H1 (cell line): ENCODE data around the gene GDI2. TPM values are rescaled to one million over a fixed set of nuclear protein-coding genes. Genes with fewer than 3 reads are reported as not detected.

Experiments
- CTCF ChIA-PET: fragments of 300-600 bp; sonication (Branson Sonifier 250); formaldehyde crosslinking; loops from one replicate; lab custom pipeline; 2021; ENCODE audit not compliant: partially characterized antibody; lab: Charles Lee
- POLR2A ChIA-PET: fragments of 300-600 bp; sonication (Branson Sonifier 250); formaldehyde crosslinking; loops from one replicate; lab custom pipeline; 2021; ENCODE audit warnings: inconsistent platforms; ENCODE audit not compliant: partially characterized antibody; lab: Charles Lee
- DNase-seq, 2 experiments: peaks; one replicate each; pipeline versions ENCODE4 v3.0.0 to v3.0.0-alpha.2; 2010 to 2022; ENCODE audit warnings: low spot score in 2 of 2, low read depth in 1 of 2, mixed read lengths in 1 of 2
- FAIRE-seq: peaks from 2 replicates; lab custom pipeline; 2011; peaks lifted over from hg19 to GRCh38; lab: Jason Lieb, UNC
- H2AFZ ChIP-seq: 2 replicates; pipeline ENCODE4 v1.8.1; 2012; ENCODE audit warnings: low read length, inconsistent platforms
- H2AK5ac ChIP-seq: 2 replicates; pipeline ENCODE4 v1.6.1; 2013; ENCODE audit warnings: low read depth, low read length
- H2BK120ac ChIP-seq: replicated peaks from 2 replicates; pipeline ENCODE3; 2013; ENCODE audit warnings: low read depth, low read length, inconsistent platforms
- H2BK12ac ChIP-seq: 2 replicates; pipeline ENCODE4 v1.6.1; 2013; ENCODE audit warnings: low read depth, low read length
- H2BK15ac ChIP-seq: 2 replicates; pipeline ENCODE4 v1.6.1; 2013; ENCODE audit warnings: low read length
- H2BK20ac ChIP-seq: 2 replicates; pipeline ENCODE4 v1.6.1; 2013; ENCODE audit warnings: low read length
- H2BK5ac ChIP-seq: 2 replicates; pipeline ENCODE4 v1.6.1; 2013; ENCODE audit warnings: low read depth, low read length
- H3K14ac ChIP-seq: 2 replicates; pipeline ENCODE4 v1.6.1; 2013; ENCODE audit warnings: inconsistent platforms; ENCODE audit not compliant: insufficient read length
- H3K18ac ChIP-seq: 2 replicates; pipeline ENCODE4 v1.6.1; 2013; ENCODE audit warnings: low read length; ENCODE audit errors: extremely low read depth
- H3K23ac ChIP-seq: 2 replicates; pipeline ENCODE4 v1.6.1; 2013; ENCODE audit warnings: inconsistent platforms; ENCODE audit not compliant: insufficient read length
- H3K23me2 ChIP-seq: 2 replicates; pipeline ENCODE4 v1.6.1; 2013; ENCODE audit warnings: low read depth, low read length
- H3K27ac ChIP-seq: 2 replicates; pipeline ENCODE4 v1.6.1; 2011; ENCODE audit warnings: low read depth, low read length, inconsistent platforms
- H3K27me3 ChIP-seq, 4 experiments: replicated peaks in 1 of 4; 1 replicate in 1 of 4; 2 replicates in 3 of 4; pipeline versions ENCODE4 v1.6.1 to v1.8.1; 2011 to 2013; ENCODE audit warnings: low read length in 3 of 4, mild to moderate bottlenecking in 3 of 4, inconsistent platforms in 2 of 4, mixed read lengths in 2 of 4, moderate library complexity in 1 of 4; ENCODE audit not compliant: control insufficient read depth in 3 of 4, insufficient read depth in 3 of 4; ENCODE audit errors: extremely low read depth in 1 of 4
- H3K36me3 ChIP-seq, 4 experiments: 2 replicates each; pipeline versions ENCODE4 v1.6.1 to v1.8.1; 2011 to 2013; ENCODE audit warnings: mild to moderate bottlenecking in 4 of 4, low read length in 3 of 4, moderate library complexity in 2 of 4, control low read depth in 1 of 4, inconsistent platforms in 1 of 4; ENCODE audit not compliant: insufficient read depth in 4 of 4, control insufficient read depth in 2 of 4
- H3K4ac ChIP-seq: replicated peaks from 2 replicates; pipeline ENCODE3; 2013; ENCODE audit warnings: low read length, low read depth, mixed read lengths, inconsistent platforms; ENCODE audit not compliant: insufficient read length
- H3K4me1 ChIP-seq, 4 experiments: replicated peaks in 1 of 4; 1 replicate in 1 of 4; 2 replicates in 3 of 4; pipeline versions ENCODE4 v1.6.1 to v1.8.1; 2011 to 2013; ENCODE audit warnings: low read length in 3 of 4, inconsistent platforms in 2 of 4, mixed read lengths in 1 of 4; ENCODE audit not compliant: insufficient read depth in 4 of 4, control insufficient read depth in 3 of 4
- H3K4me2 ChIP-seq, 2 experiments: 2 replicates each; pipeline versions ENCODE4 v1.6.1 to v1.8.1; 2011 to 2013; ENCODE audit warnings: low read depth in 2 of 2, low read length in 2 of 2, control low read depth in 1 of 2, inconsistent platforms in 1 of 2, mild to moderate bottlenecking in 1 of 2; ENCODE audit not compliant: insufficient read depth in 1 of 2
- H3K4me3 ChIP-seq, 4 experiments: fragments of 200-600, 300-600 bp in 1 of 4; sonication (generic), shearing (Covaris generic), sonication (Bioruptor Twin) in 1 of 4; 2 replicates each; pipeline versions ENCODE4 v1.5.1 to v1.8.1; 2011 to 2016; ENCODE audit warnings: low read length in 4 of 4, low read depth in 3 of 4, control low read depth in 2 of 4, inconsistent platforms in 2 of 4, mild to moderate bottlenecking in 2 of 4, mixed read lengths in 1 of 4, moderate library complexity in 1 of 4; ENCODE audit not compliant: insufficient read depth in 2 of 4; ENCODE audit errors: extremely low read depth in 1 of 4
- H3K56ac ChIP-seq: replicated peaks from 2 replicates; pipeline ENCODE3; 2013; ENCODE audit warnings: low read depth, mild to moderate bottlenecking, mixed read lengths, low read length, inconsistent platforms; ENCODE audit not compliant: insufficient read length
- H3K79me1 ChIP-seq: 2 replicates; pipeline ENCODE4 v1.6.1; 2013; ENCODE audit warnings: low read depth, low read length, control low read depth
- H3K79me2 ChIP-seq, 2 experiments: 2 replicates each; pipeline versions ENCODE4 v1.6.1 to v1.8.1; 2012 to 2013; ENCODE audit warnings: low read length in 2 of 2, mild to moderate bottlenecking in 2 of 2, inconsistent platforms in 1 of 2; ENCODE audit not compliant: insufficient read depth in 2 of 2, control insufficient read depth in 1 of 2
- H3K9ac ChIP-seq, 4 experiments: replicated peaks in 1 of 4; 1 replicate in 1 of 4; 2 replicates in 3 of 4; pipeline versions ENCODE4 v1.6.1 to v1.8.1; 2011 to 2013; ENCODE audit warnings: low read depth in 3 of 4, low read length in 3 of 4, control low read depth in 2 of 4, mild to moderate bottlenecking in 2 of 4, moderate library complexity in 2 of 4, inconsistent platforms in 1 of 4; ENCODE audit errors: extremely low read depth in 1 of 4
- H3K9me3 ChIP-seq, 2 experiments: 2 replicates each; pipeline versions ENCODE4 v1.6.1 to v1.8.1; 2012 to 2013; ENCODE audit warnings: mild to moderate bottlenecking in 2 of 2, moderate library complexity in 2 of 2, control low read depth in 1 of 2, inconsistent platforms in 1 of 2, low read depth in 1 of 2, low read length in 1 of 2, mixed read lengths in 1 of 2; ENCODE audit not compliant: insufficient read depth in 2 of 2
- H4K20me1 ChIP-seq, 2 experiments: replicated peaks in 1 of 2; 2 replicates each; pipeline versions ENCODE3 to v1.8.1; 2011 to 2013; ENCODE audit warnings: inconsistent platforms in 2 of 2, low read length in 2 of 2, mild to moderate bottlenecking in 1 of 2; ENCODE audit not compliant: insufficient read depth in 2 of 2, control insufficient read depth in 1 of 2
- H4K5ac ChIP-seq: 2 replicates; pipeline ENCODE4 v1.6.1; 2013; ENCODE audit warnings: low read length, low read depth, mixed read lengths, inconsistent platforms; ENCODE audit not compliant: insufficient read length
- H4K8ac ChIP-seq: 2 replicates; pipeline ENCODE4 v1.8.0; 2013; ENCODE audit warnings: mild to moderate bottlenecking, moderate library complexity, low read length, inconsistent platforms; ENCODE audit not compliant: insufficient read depth; ENCODE audit errors: extremely low read depth
- H4K91ac ChIP-seq: replicated peaks from 2 replicates; pipeline ENCODE3; 2013; ENCODE audit warnings: low read length, mixed read lengths, inconsistent platforms; ENCODE audit not compliant: insufficient read length
- CTBP2 ChIP-seq: IDR thresholded peaks from 2 replicates; pipeline ENCODE4 v1.7.0; 2011; ENCODE audit warnings: borderline replicate concordance, mild to moderate bottlenecking, moderate library complexity, mixed read lengths, low read length; ENCODE audit not compliant: insufficient read depth, insufficient read length
- FOSL1 ChIP-seq: IDR thresholded peaks from 2 replicates; pipeline ENCODE4 v1.6.1; 2011; ENCODE audit warnings: mild to moderate bottlenecking, low read depth, low read length, moderate library complexity; ENCODE audit not compliant: insufficient read depth
- GABPA ChIP-seq: IDR thresholded peaks from 2 replicates; pipeline ENCODE4 v1.6.1; 2011; ENCODE audit warnings: mild to moderate bottlenecking, low read length, moderate library complexity, borderline replicate concordance; ENCODE audit not compliant: insufficient read depth
- HDAC6 ChIP-seq: IDR thresholded peaks from one replicate; pipeline ENCODE4 v1.7.1; 2012; ENCODE audit warnings: low read depth, mild to moderate bottlenecking, inconsistent platforms, low read length, moderate library complexity
- KDM1A ChIP-seq: fragments of 200-600, 300-600 bp; sonication (generic); IDR thresholded peaks from 2 replicates; pipeline ENCODE4 v1.7.1; 2016; ENCODE audit warnings: mild to moderate bottlenecking, low read length, borderline replicate concordance
- MAFK ChIP-seq: IDR thresholded peaks from 2 replicates; pipeline ENCODE4 v1.6.1; 2012; ENCODE audit warnings: low read depth, mild to moderate bottlenecking, improper control_type of control experiment, low read length
- SAP30 ChIP-seq: fragments of 300-600 bp; sonication (generic); IDR thresholded peaks from 2 replicates; pipeline ENCODE4 v1.7.1; 2012; ENCODE audit warnings: low read length, moderate library complexity, mild to moderate bottlenecking, inconsistent platforms; ENCODE audit not compliant: insufficient read depth, insufficient replicate concordance
- SIN3A ChIP-seq, 2 experiments: IDR thresholded peaks in 1 of 2; conservative IDR thresholded peaks in 1 of 2; 2 replicates each; pipeline ENCODE4 v1.6.1; 2011 to 2012; ENCODE audit warnings: low read length in 2 of 2, improper control_type of control experiment in 1 of 2, low read depth in 1 of 2, mild to moderate bottlenecking in 1 of 2
- SIRT6 ChIP-seq: IDR thresholded peaks from one replicate; pipeline ENCODE4 v1.7.1; 2012; ENCODE audit warnings: low read length, inconsistent platforms
- SUZ12 ChIP-seq: fragments of 200-600 bp; sonication (generic); IDR thresholded peaks from 2 replicates; pipeline ENCODE4 v1.6.1; 2012; ENCODE audit warnings: mild to moderate bottlenecking, inconsistent platforms, low read length, moderate library complexity, mixed read lengths
- WGBS, 2 experiments: shearing (Covaris generic) in 1 of 2; methylation state at CpG; one replicate each; pipeline versions ENCODE4 v1.1.6 to v1.1.7; 2013 to 2015; ENCODE audit warnings: low lambda C conversion rate in 2 of 2, mixed read lengths in 2 of 2, inconsistent platforms in 1 of 2, low coverage in 1 of 2, missing lambda C conversion rate in 1 of 2; ENCODE audit not compliant: insufficient replicate concordance in 2 of 2, insufficient coverage in 1 of 2, insufficient read length in 1 of 2; ENCODE audit errors: extremely low coverage in 1 of 2, missing lambda C conversion rate in 1 of 2; 5-methylcytosine and 5-hydroxymethylcytosine counted together
- polyA plus RNA-seq, 7 experiments: library from polyadenylated mRNA; depleted of rRNA in 3 of 7; stranded (reverse) in 5 of 7; unstranded in 2 of 7; fragments of >200 nt in 5 of 7; fragments of 200-250 nt in 2 of 7; gene quantifications; 1 replicate in 5 of 7; 2 replicates in 1 of 7; 4 replicates in 1 of 7; pipeline versions ENCODE4 v1.2.1 to v1.2.3, GENCODE V29; 2011 to 2013; ENCODE audit warnings: missing spikeins in 2 of 7, mixed read lengths in 2 of 7
- total RNA-seq: library from RNA; stranded (reverse); fragmentation: NEBNext Ultra II Directional; extraction: Animal tissue kit (Norgen Biotek cat#: 25700); gene quantifications from 2 replicates; pipeline ENCODE4 v1.2.1, GENCODE V29; 2021

GDI2 gene
- total and polyA plus RNA-seq, 2 of the 8 experiments (the other 6 are each of a cell fraction or from before 2014, with no cell fraction given): 168 to 385 TPM

GRCh38 chr10:5805711-5806110 is 7.5 kb downstream of the GDI2 start:
- Histone ChIP-seq H3K18ac (no peak overlapping the region), H3K9ac (no peak overlapping the region), H2BK5ac (no peak overlapping the region), H4K91ac (no peak overlapping the region), H3K23me2 (no peaks in the 10 kb centered on the region)
- WGBS, 2 experiments: 91% methylated on average over 4 of the region's 4 CpGs; no CpG with 5 or more reads in 1 of the 2 experiments
- DNase-seq: no peak
- TF ChIP-seq CTBP2 (no peak), SIN3A (conservative IDR thresholded peaks at IDR 0.05 in 1 of 2, IDR thresholded peaks at IDR 0.05 in 1 of 2; ENCODE audit: low read depth in 1 of 2, low read length in 2 of 2) (no peak), SUZ12 (no peak), FOSL1 (no peak), HDAC6 (no peak), SIRT6 (no peak), MAFK (no peak), SAP30 (no peak), GABPA (no peak), KDM1A (no peak)
- TF ChIP-seq, all 59 proteins: peak for 0
- no peaks in the 10 kb centered on the region for H3K27me3 ChIP-seq
- no peak overlapping the region for H3K56ac ChIP-seq
- peaks cover 26 to 33% of the 10 kb centered on the region in 2 experiments for H4K20me1 ChIP-seq
- H3K23ac ChIP-seq: no peak overlapping the region
- H3K4me2 ChIP-seq: no peak overlapping the region
- no peak for FAIRE-seq
- H2BK20ac ChIP-seq: no peak overlapping the region
- no peak overlapping the region for H3K4ac ChIP-seq
- H2AK5ac ChIP-seq: no peak overlapping the region
- no peak overlapping the region for H3K14ac ChIP-seq
- H4K8ac ChIP-seq: no peak overlapping the region
- CTCF ChIA-PET: interaction anchor here (0.7 to 1.4 kb wide), 3 partner anchors 8 to 960 kb away, joined by 3 to 5 read pairs (median 3); no protein-coding TSS in a partner anchor
- POLR2A ChIA-PET: interaction anchor here (1.0 to 2.4 kb wide), 3 partner anchors 9 to 68 kb away, joined by 3 to 7 read pairs (median 4); no protein-coding TSS in a partner anchor
- H2BK15ac ChIP-seq: no peak overlapping the region
- no peak overlapping the region for H2BK12ac ChIP-seq
- no peaks in the 10 kb centered on the region for H3K9me3 ChIP-seq
- H3K4me3 ChIP-seq: no peak overlapping the region
- no peak overlapping the region for H2BK120ac ChIP-seq
- H4K5ac ChIP-seq: no peak overlapping the region
- H3K79me1 ChIP-seq: no peaks in the 10 kb centered on the region
- H2AFZ ChIP-seq: no peak overlapping the region
- peaks cover 56 to 99% of the 10 kb centered on the region in 2 experiments for H3K79me2 ChIP-seq
- no peaks in the 10 kb centered on the region for H3K4me1 ChIP-seq
- no peak overlapping the region for H3K27ac ChIP-seq
- H3K36me3 ChIP-seq: peaks cover 0 to 15% (median 4%) of the 10 kb centered on the region in 4 experiments; a peak in 2 of 8 replicates
